ENCODE measurements around the gene SDHB. TPM values are rescaled to one million over a fixed set of nuclear protein-coding genes. Genes with fewer than 3 reads are reported as not detected.

The SDHB gene
- total RNA-seq, 1 donor from 2014 or later, result 44.9 TPM

DNA sequence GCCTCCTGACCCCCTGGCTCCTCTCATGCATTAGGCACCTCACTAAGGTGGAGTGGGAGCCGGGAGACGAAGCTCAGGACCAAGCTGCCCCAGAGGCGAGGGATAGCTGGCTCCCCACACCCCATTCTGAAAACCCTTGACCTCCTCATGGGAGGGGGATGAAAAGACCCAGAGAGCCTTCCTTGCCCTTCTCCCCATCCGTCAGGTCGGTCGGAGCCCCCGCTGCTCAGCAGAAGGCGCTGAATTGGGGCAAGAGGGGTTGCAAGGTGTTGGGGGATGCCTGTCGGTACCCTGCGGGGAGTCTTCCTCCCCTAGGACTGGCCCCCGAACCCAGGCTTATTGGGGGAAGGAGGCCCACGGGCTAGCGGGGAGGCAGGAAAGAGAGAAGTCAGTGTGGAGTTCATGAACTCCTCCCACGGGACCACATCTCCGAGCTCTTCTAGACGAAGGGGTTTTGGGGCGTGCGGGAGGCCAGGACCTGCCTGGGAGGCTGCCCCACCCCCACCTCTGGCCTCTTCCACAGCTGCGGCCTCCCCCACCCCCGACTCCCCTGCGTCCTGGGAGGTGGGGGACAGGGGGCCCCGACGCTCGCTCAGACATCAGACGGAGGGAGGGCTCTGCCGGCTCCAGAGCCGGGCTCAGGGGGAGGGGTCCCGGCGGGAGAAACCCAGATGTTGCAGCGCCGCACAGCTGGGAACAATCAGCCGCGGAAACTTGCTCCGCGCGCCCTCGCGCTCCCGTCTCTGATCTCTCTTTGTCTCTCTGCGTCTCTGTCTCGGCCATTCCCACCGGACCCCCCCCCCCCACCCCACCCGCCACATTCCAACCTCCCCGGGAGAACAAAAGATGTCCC lies 74.1 kb downstream of the SDHB start:
- Mint-ChIP-seq H3K27me3 (ENCODE audit: unreplicated experiment) (peaks cover 13% of the 10 kb centered on the region), H3K9me3 (ENCODE audit: unreplicated experiment) (no peaks in the 10 kb centered on the region), H3K27ac (ENCODE audit: unreplicated experiment) (peak overlapping the region; percentile 24), H3K4me3 (ENCODE audit: unreplicated experiment) (peak overlapping the region; percentile 86), H3K36me3 (ENCODE audit: low read depth, unreplicated experiment) (peaks cover 9% of the 10 kb centered on the region), H3K4me1 (ENCODE audit: unreplicated experiment) (peaks cover 21% of the 10 kb centered on the region)
- DNase-seq (ENCODE audit: low spot score), result peak; percentile 47
- TF ChIP-seq, protein P1, sequence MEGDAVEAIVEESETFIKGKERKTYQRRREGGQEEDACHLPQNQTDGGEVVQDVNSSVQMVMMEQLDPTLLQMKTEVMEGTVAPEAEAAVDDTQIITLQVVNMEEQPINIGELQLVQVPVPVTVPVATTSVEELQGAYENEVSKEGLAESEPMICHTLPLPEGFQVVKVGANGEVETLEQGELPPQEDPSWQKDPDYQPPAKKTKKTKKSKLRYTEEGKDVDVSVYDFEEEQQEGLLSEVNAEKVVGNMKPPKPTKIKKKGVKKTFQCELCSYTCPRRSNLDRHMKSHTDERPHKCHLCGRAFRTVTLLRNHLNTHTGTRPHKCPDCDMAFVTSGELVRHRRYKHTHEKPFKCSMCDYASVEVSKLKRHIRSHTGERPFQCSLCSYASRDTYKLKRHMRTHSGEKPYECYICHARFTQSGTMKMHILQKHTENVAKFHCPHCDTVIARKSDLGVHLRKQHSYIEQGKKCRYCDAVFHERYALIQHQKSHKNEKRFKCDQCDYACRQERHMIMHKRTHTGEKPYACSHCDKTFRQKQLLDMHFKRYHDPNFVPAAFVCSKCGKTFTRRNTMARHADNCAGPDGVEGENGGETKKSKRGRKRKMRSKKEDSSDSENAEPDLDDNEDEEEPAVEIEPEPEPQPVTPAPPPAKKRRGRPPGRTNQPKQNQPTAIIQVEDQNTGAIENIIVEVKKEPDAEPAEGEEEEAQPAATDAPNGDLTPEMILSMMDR (IDR thresholded peaks at IDR 0.05; ENCODE audit: unreplicated experiment), result no peak

DNA sequence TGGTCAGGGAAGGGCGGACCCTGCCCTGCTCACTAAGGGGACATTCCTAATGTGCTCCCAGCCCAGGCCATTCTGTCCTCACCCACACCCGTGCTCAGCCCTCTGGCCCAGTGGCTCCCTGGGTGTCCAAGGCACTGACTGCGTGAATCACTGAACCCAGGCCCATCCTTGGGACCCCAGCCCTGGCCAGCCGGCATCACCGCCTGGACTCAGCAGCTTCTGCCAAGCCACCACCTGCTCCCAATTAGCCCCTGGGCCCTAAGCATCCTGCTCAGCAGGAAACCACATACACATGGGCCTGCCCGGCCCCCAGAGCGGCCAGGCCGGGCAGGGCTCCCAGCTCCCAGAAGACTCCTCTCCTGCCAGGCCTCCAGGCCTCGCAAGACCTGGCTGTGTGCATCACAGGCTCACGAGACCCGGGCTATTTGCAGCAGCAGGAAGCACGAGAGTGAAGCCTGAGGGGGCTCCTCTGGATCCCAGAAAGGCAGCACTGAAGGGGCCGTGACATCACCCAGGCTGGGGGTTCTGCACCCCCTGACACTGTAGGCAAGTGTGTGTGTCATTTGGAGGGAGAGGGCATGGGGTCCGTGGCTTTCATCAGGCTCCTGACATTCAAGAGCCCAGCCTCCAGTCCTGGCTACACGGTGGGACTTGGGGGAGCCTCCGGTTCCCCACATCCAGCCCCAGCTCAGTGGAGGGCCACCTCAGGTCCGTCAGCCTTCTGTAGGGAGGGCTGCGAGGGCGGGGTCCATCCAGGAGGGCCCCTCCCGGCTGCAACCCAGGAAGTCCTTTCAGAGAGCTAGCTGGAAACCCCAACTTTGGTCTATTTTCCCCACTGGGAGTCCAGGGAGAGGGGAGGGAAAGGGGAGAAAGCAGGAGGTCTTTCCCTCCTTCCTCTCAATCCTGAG lies 75.0 kb downstream of the SDHB start:
- no peak overlapping the region for H3K27ac Mint-ChIP-seq (ENCODE audit: unreplicated experiment)
- H3K9me3 Mint-ChIP-seq (ENCODE audit: unreplicated experiment), result no peaks in the 10 kb centered on the region
- DNase-seq (ENCODE audit: low spot score), result no peak
- peaks cover 13% of the 10 kb centered on the region for H3K27me3 Mint-ChIP-seq (ENCODE audit: unreplicated experiment)
- TF ChIP-seq, protein P1 (IDR thresholded peaks at IDR 0.05; ENCODE audit: unreplicated experiment), result no peak
- peaks cover 9% of the 10 kb centered on the region for H3K36me3 Mint-ChIP-seq (ENCODE audit: low read depth, unreplicated experiment)
- H3K4me3 Mint-ChIP-seq (ENCODE audit: unreplicated experiment), result peak overlapping the region; percentile 85
- H3K4me1 Mint-ChIP-seq (ENCODE audit: unreplicated experiment), result peaks cover 17% of the 10 kb centered on the region

DNA sequence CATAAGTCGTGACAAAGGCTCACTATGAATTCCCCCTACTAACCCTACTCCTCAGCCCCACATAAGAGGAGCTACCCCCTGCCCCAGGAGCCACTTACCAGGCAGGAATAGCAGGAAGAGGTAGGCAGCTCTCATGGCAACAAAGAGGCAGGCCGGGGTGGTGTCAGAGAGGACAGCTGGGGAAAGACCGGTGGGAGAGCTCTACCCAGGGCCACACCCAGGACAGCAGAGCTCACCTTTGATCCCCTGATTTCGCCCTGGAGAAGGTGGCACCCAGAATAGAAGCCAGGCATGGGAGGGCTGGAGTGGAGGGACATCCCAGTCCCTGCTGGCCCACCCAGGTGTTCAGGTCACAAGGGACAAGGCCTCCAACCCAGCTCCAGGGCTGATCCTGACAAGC lies 75.7 kb downstream of the SDHB start:
- H3K36me3 Mint-ChIP-seq (ENCODE audit: low read depth, unreplicated experiment), result peaks cover 9% of the 10 kb centered on the region
- peaks cover 14% of the 10 kb centered on the region for H3K4me1 Mint-ChIP-seq (ENCODE audit: unreplicated experiment)
- no peak overlapping the region for H3K4me3 Mint-ChIP-seq (ENCODE audit: unreplicated experiment)
- DNase-seq (ENCODE audit: low spot score), result no peak
- H3K27me3 Mint-ChIP-seq (ENCODE audit: unreplicated experiment), result peaks cover 11% of the 10 kb centered on the region
- H3K9me3 Mint-ChIP-seq (ENCODE audit: unreplicated experiment), result no peaks in the 10 kb centered on the region
- H3K27ac Mint-ChIP-seq (ENCODE audit: unreplicated experiment), result no peak overlapping the region
- TF ChIP-seq, protein P1 (IDR thresholded peaks at IDR 0.05; ENCODE audit: unreplicated experiment), result no peak

DNA sequence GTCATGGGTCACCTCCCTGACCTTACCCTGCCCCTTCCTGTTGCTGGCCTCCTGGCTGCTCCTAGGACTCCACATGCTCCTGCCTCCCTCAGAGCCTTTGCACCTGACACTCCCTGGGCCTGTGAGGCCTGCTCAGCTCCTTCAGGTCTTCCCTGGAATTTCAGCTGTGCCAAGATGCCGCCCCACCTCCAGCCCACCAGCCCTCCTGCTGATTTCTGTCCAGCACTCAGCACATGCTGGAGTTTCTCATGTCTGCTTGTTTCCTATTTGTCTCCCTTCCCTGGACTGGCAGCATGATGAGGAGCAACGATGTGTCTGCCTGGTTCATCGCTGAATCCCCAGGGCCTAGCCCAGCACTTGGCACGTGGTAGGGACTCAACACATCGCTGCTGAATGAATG lies 76.5 kb downstream of the SDHB start:
- H3K4me3 Mint-ChIP-seq (ENCODE audit: unreplicated experiment), result no peak overlapping the region
- no peak overlapping the region for H3K27ac Mint-ChIP-seq (ENCODE audit: unreplicated experiment)
- H3K4me1 Mint-ChIP-seq (ENCODE audit: unreplicated experiment), result peaks cover 13% of the 10 kb centered on the region
- H3K9me3 Mint-ChIP-seq (ENCODE audit: unreplicated experiment), result no peaks in the 10 kb centered on the region
- H3K36me3 Mint-ChIP-seq (ENCODE audit: low read depth, unreplicated experiment), result peaks cover 13% of the 10 kb centered on the region
- H3K27me3 Mint-ChIP-seq (ENCODE audit: unreplicated experiment), result peaks cover 9% of the 10 kb centered on the region
- no peak for DNase-seq (ENCODE audit: low spot score)
- TF ChIP-seq, protein P1 (IDR thresholded peaks at IDR 0.05; ENCODE audit: unreplicated experiment), result no peak
